H1 (cell line): ENCODE results near the gene ZBTB20. TPM values are rescaled to one million over a fixed set of nuclear protein-coding genes. Genes with fewer than 3 reads are reported as not detected.

ENCODE experiments used
- JUND ChIP-seq: IDR thresholded peaks from 2 replicates; pipeline ENCODE4 v1.6.1; 2011; ENCODE audit warnings: mild to moderate bottlenecking, improper control_type of control experiment, low read length
- polyA plus RNA-seq, 7 experiments: library from polyadenylated mRNA; depleted of rRNA in 3 of 7; stranded (reverse) in 5 of 7; unstranded in 2 of 7; fragments of >200 nt in 5 of 7; fragments of 200-250 nt in 2 of 7; gene quantifications; 1 replicate in 5 of 7; 2 replicates in 1 of 7; 4 replicates in 1 of 7; pipeline versions ENCODE4 v1.2.1 to v1.2.3, GENCODE V29; 2011 to 2013; ENCODE audit warnings: missing spikeins in 2 of 7, mixed read lengths in 2 of 7
- total RNA-seq: library from RNA; stranded (reverse); fragmentation: NEBNext Ultra II Directional; extraction: Animal tissue kit (Norgen Biotek cat#: 25700); gene quantifications from 2 replicates; pipeline ENCODE4 v1.2.1, GENCODE V29; 2021
- TF ChIP-seq, protein P1 (sequence below): IDR thresholded peaks from 2 replicates; pipeline ENCODE4 v1.6.1; 2011; ENCODE audit warnings: low read length, improper control_type of control experiment

ZBTB20 gene
- total and polyA plus RNA-seq, 2 of the 8 experiments (the other 6 are each of a cell fraction or from before 2014, with no cell fraction given), result 0.35 to 1.3 TPM

GRCh38 chr3:114484919-114485318 is 662.2 kb downstream of the ZBTB20 start (continued):
- TF ChIP-seq, protein P1, sequence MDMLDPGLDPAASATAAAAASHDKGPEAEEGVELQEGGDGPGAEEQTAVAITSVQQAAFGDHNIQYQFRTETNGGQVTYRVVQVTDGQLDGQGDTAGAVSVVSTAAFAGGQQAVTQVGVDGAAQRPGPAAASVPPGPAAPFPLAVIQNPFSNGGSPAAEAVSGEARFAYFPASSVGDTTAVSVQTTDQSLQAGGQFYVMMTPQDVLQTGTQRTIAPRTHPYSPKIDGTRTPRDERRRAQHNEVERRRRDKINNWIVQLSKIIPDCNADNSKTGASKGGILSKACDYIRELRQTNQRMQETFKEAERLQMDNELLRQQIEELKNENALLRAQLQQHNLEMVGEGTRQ, result no peak
- TF ChIP-seq JUND, result no peak
